Body of pancreas (tissue), 4 donors: Measurements from ENCODE around the gene ZNF17. TPM values are rescaled to one million over a fixed set of nuclear protein-coding genes. Genes with fewer than 3 reads are reported as not detected.
"Not testable (repeated sequence)": the region's sequence is repeated elsewhere in the genome, so short reads cannot be mapped to it uniquely, and the experiment has no call there.

Source experiments
- ATAC-seq: fragments of 150-250 bp; one replicate; pipeline ENCODE4 v1.9.1; 2016
- DNase-seq, 4 donors: peaks; one replicate each; pipeline ENCODE4 v3.0.0-alpha.2; 2019
- H3K27ac ChIP-seq, 4 donors: fragments of 200-600 bp; sonication (generic); 1 replicate in 3 of 4; 2 replicates in 1 of 4; pipeline versions ENCODE4 v1.5.1 to v1.6.1; 2016 to 2019; ENCODE audit warnings: mild to moderate bottlenecking in 1 of 4, mixed read lengths in 1 of 4, moderate library complexity in 1 of 4
- H3K27me3 ChIP-seq, 2 donors: fragments of 200-600 bp; sonication (generic); one replicate each; pipeline ENCODE4 v1.6.0; 2016; ENCODE audit warnings: mild to moderate bottlenecking in 1 of 2
- H3K36me3 ChIP-seq, 2 donors: fragments of 200-600 bp; sonication (generic); replicated peaks in 1 of 2; 2 replicates each; pipeline ENCODE4 v1.5.1; 2016; ENCODE audit warnings: low read depth in 2 of 2; ENCODE audit not compliant: insufficient read depth in 1 of 2
- H3K4me1 ChIP-seq: fragments of 200-600 bp; sonication (generic); one replicate; pipeline ENCODE4 v1.6.0; 2016
- H3K4me3 ChIP-seq, 2 donors: fragments of 200-600 bp; sonication (generic); 1 replicate in 1 of 2; 2 replicates in 1 of 2; pipeline ENCODE4 v1.5.1; 2016 to 2019
- H3K9me3 ChIP-seq, 3 donors: fragments of 200-600 bp; sonication (generic); 1 replicate in 2 of 3; 2 replicates in 1 of 3; pipeline ENCODE4 v1.5.1; 2016
- POLR2A ChIP-seq, 3 donors: fragments of 450-650 bp; IDR thresholded peaks; one replicate each; pipeline ENCODE4 v1.6.1; 2016; ENCODE audit warnings: antibody characterized with exemption in 3 of 3, mild to moderate bottlenecking in 2 of 3
- WGBS, 2 donors: methylation state at CpG; one replicate each; pipeline ENCODE4 v1.1.5; 2017; 5-methylcytosine and 5-hydroxymethylcytosine counted together
- intact Hi-C: fragments of 100-400 bp; cut with DNase I; formaldehyde crosslinking; loops from one replicate; pipeline ENCODE4 v1.15.1; 2023
- total RNA-seq, 2 donors: library from RNA; depleted of rRNA; stranded (reverse); fragments of >200 nt; gene quantifications; one replicate each; pipeline ENCODE4 v1.1.0, GENCODE V29; 2016
- TF ChIP-seq, protein P1 (sequence below), 7 experiments: fragments of 450-650 bp in 4 of 7; fragments of 200-600 bp in 3 of 7; sonication (generic) in 3 of 7; IDR thresholded peaks; one replicate each; pipeline ENCODE4 v1.5.1; 2016 to 2019; ENCODE audit warnings: antibody characterized with exemption in 7 of 7

ZNF17 gene
- total RNA-seq, 2 donors from 2014 or later: 3.6 to 9.1 TPM

GRCh38 chr19:57366776-57367175 is 44.2 kb upstream of the ZNF17 start:
- 91 to 97% methylated on average over 2 of the region's 2 CpGs for WGBS, 2 donors

GRCh38 chr19:57374179-57374578 is 36.8 kb upstream of the ZNF17 start:
- DNase-seq (no peak), ATAC-seq (no peak)
- Histone ChIP-seq H3K4me3 (no peak overlapping the region), H3K4me1 (no peaks in the 10 kb centered on the region), H3K36me3 (peaks cover 0 to 4% of the 10 kb centered on the region in 2 donors), H3K27me3 (no peaks in the 10 kb centered on the region), H3K27ac (no peak overlapping the region), H3K9me3 (peaks cover 0 to 20% (median 0%) of the 10 kb centered on the region in 3 donors)
- TF ChIP-seq POLR2A (IDR thresholded peaks at IDR 0.05): no peak
- TF ChIP-seq, protein P1, sequence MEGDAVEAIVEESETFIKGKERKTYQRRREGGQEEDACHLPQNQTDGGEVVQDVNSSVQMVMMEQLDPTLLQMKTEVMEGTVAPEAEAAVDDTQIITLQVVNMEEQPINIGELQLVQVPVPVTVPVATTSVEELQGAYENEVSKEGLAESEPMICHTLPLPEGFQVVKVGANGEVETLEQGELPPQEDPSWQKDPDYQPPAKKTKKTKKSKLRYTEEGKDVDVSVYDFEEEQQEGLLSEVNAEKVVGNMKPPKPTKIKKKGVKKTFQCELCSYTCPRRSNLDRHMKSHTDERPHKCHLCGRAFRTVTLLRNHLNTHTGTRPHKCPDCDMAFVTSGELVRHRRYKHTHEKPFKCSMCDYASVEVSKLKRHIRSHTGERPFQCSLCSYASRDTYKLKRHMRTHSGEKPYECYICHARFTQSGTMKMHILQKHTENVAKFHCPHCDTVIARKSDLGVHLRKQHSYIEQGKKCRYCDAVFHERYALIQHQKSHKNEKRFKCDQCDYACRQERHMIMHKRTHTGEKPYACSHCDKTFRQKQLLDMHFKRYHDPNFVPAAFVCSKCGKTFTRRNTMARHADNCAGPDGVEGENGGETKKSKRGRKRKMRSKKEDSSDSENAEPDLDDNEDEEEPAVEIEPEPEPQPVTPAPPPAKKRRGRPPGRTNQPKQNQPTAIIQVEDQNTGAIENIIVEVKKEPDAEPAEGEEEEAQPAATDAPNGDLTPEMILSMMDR (IDR thresholded peaks at IDR 0.05): no peak
- intact Hi-C loops: no loop called here
- WGBS, 2 donors: 88 to 96% methylated on average over 4 to 6 of the region's 6 CpGs

More at GRCh38 chr19:57366776-57367175, 44.2 kb upstream of the ZNF17 start:
- Histone ChIP-seq H3K36me3 (no peaks in the 10 kb centered on the region), H3K4me3 (no peak overlapping the region), H3K4me1 (peaks cover 12% of the 10 kb centered on the region), H3K9me3 (peaks cover 0 to 6% (median 0%) of the 10 kb centered on the region in 3 donors), H3K27ac (no peak overlapping the region), H3K27me3 (no peaks in the 10 kb centered on the region)
- no peak for DNase-seq
- TF ChIP-seq POLR2A (IDR thresholded peaks at IDR 0.05): no peak
- TF ChIP-seq, protein P1 (IDR thresholded peaks at IDR 0.05): no peak
- ATAC-seq: no peak
- intact Hi-C loops: no loop called here

- H3K4me1 ChIP-seq, H3K27ac ChIP-seq, H3K27me3 ChIP-seq, intact Hi-C loops, DNase-seq, ATAC-seq, H3K36me3 ChIP-seq, H3K4me3 ChIP-seq: not testable (repeated sequence)
- WGBS, 2 donors: 93 to 98% methylated on average over 2 of the region's 2 CpGs
- H3K9me3 ChIP-seq: peaks cover 0 to 20% (median 0%) of the 10 kb centered on the region in 3 donors
Measured at GRCh38 chr19:57374647-57375046, 36.3 kb upstream of the ZNF17 start.

DNA sequence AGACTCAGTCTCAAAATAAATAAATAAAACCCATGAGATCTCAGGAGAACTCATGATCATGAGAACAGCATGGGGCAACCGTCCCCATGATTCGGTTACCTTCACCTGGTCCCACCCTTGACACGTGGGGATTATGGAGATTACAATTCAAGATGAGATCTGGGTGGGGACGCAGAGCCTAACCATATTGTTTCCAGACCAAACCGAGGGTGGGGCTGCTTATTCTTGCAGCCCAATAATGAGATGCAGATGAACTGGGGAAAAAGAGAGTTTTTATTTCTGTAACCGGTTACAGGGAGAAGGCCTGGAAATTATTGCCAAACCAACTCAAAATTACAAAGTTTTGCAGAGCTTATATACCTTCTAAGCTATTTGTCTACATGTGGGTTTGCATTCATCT is 34.8 kb upstream of the ZNF17 start:
- Histone ChIP-seq H3K4me1 (no peaks in the 10 kb centered on the region), H3K4me3 (no peak overlapping the region), H3K9me3 (peaks cover 0 to 20% (median 0%) of the 10 kb centered on the region in 3 donors), H3K27me3 (no peaks in the 10 kb centered on the region), H3K27ac (no peak overlapping the region), H3K36me3 (peaks cover 0 to 4% of the 10 kb centered on the region in 2 donors)
- intact Hi-C loops: no loop called here
- no peak for DNase-seq
- TF ChIP-seq POLR2A (IDR thresholded peaks at IDR 0.05): no peak
- TF ChIP-seq, protein P1 (IDR thresholded peaks at IDR 0.05): no peak
- no peak for ATAC-seq
- WGBS, 2 donors: 88 to 93% methylated on average over 6 of the region's 6 CpGs

DNA sequence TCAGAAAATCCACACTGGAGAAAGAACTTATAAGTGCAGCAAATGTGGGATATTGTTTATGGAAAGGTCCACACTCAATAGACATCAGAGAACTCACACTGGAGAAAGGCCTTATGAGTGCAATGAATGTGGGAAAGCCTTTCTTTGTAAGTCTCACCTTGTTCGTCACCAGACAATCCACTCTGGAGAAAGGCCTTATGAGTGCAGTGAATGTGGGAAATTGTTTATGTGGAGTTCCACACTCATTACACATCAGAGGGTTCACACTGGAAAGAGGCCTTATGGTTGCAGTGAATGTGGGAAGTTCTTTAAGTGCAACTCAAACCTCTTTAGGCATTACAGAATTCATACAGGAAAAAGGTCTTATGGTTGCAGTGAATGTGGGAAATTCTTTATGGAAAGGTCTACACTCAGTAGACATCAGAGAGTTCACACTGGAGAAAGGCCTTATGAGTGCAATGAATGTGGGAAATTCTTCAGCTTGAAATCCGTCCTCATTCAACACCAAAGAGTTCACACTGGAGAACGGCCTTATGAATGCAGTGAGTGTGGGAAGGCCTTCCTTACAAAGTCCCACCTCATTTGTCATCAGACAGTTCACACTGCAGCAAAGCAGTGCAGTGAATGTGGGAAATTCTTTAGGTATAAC is 33.3 kb upstream of the ZNF17 start:
- Histone ChIP-seq H3K4me1 (no peaks in the 10 kb centered on the region), H3K4me3 (no peak overlapping the region), H3K9me3 (peaks cover 0 to 20% (median 0%) of the 10 kb centered on the region in 3 donors), H3K27ac (no peak overlapping the region), H3K27me3 (no peaks in the 10 kb centered on the region), H3K36me3 (peaks cover 0 to 4% of the 10 kb centered on the region in 2 donors)
- no peak for TF ChIP-seq POLR2A (IDR thresholded peaks at IDR 0.05)
- TF ChIP-seq, protein P1 (IDR thresholded peaks at IDR 0.05): no peak
- intact Hi-C loops: no loop called here
- no peak for ATAC-seq
- no peak for DNase-seq
- 90 to 91% methylated on average over 3 of the region's 3 CpGs for WGBS, 2 donors
